ENCODE data around the gene NDUFB8.
A peak's percentile ranks its signal among the peaks of the same experiment; 100 is the strongest.
"Not testable (repeated sequence)": the region's sequence is repeated elsewhere in the genome, so short reads cannot be mapped to it uniquely, and the experiment has no call there.

NDUFB8 gene

DNA sequence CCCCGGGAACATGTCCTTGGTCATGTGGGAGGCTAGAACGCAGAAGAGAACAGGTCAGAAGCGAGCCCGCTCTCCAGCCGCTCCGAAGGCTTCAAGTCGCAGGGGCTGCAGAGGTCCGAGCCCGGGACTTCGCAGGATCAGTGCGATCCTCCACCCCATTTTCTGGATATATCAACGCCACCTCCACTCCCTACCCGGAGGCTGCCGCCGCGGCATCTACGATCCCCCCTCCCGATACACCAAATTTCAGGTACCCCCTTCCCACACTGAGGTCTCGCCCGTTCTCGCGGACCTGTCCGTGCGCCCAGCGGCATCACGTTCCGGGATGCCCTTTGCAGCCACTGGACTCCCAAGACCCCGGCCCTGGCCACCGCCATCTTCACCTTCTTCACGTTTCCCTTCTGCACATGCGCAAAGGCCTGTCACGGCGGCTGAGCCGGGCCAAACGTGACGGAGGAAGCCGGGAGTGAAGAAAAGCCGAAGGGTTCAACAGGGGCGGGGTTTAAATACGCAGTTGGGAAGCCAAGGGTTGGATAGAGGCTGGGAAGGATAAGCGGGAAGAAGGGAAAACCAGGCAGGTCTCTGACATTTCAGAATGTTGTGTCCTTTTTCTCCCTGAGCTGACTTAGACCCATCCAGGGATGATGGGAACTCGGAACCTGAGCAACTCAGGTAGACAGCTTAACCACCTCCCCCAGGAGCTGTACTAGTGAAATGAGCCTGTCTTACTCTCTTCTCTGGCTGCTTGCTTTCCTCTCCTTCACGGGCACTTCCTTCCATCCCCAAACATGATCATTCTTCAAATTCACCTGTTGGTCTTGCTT, at the start of gene NDUFB8:
Gene NDUFB8 (minus strand): TSS at position 397 of the 824 bp plus-strand sequence. CDS start 20 bp downstream, at position 377.
- DNase-seq = peak; percentile 71

DNA sequence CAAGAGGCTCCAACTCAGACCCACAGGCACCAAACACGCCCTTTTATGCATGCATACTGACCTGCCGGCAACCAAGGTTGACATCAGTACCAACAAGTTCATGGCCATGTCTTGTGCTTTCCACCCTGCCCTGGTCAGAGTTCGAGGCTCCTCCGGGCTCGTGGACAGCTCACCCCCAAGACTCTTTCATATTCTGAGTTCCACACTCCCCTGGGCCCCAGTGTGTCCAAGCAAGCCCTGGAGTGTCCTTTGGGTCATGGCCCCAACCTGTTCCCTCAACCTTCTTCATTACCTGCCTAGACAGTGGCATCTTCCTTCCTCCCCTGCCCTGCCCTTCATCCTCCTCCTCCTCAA, 46.6 kb upstream of the NDUFB8 start:
- no peak for DNase-seq

DNA sequence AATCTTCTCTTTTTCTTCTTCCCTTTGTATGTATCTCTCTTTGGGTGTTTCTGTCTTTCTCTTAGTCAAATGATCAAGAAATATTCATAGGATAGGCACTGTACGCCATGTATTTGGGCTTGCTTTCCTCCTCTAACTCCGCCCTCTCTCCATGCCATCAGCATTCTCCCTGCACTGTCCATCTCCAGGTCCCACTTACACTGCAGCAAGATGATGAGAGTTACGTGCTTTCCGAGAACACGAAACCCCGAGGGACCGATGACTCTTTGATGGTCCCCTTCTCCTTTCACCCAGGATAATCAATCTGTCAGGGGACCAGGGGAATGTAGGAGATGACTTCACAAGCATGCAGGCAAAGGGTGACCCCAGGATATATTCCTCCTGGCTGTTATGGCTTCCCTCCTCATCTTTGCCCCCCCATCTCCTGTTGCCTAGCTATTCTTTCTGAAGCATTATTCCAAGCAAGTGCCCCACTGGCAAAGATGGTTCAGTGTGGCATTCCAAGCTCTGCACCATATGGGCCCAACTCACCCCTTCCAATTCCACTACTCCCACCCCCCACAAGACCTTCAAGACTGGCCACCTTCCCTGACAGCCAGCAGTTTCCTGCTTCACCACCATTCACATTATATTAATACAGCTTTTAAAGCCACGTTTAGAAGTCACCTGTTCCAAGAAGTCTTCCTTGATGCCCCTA, 46.1 kb upstream of the NDUFB8 start:
- no peak for DNase-seq

DNA sequence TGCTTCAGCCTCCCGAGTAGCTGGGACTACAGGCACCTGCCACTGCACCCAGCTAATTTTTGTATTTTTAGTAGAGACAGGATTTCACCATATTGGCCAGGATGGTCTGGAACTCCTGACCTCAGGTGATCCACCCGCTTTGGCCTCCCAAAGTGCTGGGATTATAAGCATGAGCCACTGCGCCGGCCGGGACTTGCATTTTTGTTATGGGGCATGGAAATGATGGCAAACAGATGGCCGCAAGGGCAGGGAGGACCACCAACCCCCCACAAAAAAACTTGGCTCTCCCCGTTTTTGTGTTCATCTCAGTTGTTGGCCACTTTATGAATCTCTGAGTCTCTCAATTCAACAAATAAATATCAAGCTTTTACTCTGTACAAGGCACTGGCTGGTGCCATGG, 45.5 kb upstream of the NDUFB8 start:
- DNase-seq = not testable (repeated sequence)

DNA sequence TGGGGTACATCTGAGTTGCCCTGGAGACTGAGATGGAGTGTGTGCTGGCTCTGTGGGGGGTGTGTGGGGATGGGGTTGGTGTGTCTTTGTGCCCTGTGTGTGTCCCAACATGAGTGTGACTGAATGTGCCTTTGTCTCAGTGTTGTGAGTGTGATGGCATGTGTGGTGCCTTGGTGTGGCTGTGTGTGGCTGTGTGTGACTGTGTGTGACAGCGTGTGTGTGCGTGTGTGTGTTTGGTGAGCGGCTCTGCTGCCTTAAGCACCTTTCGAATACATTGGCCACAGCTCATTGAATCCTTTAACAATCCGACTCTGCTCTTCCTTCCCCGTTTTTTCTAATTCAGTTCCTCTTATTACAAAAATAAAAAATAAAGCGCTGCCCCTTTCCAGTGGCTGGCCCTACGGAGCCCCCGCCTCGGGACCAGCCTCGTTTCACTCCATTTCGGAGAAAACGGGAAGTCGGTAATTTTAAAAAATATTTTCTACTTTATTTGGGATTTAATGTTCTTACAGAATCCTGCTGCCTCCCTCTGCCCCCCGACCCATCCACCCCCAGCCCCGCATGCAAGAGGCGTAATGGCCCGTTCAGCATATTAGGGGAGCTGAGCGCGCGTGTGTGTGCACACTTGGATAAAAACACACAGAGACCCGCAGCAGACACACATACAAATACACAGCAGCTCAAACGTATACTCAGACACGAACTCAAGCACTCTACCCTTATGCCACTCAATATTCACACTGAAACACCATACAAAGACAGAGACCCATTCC, 41.6 kb upstream of the NDUFB8 start:
- DNase-seq = no peak

DNA sequence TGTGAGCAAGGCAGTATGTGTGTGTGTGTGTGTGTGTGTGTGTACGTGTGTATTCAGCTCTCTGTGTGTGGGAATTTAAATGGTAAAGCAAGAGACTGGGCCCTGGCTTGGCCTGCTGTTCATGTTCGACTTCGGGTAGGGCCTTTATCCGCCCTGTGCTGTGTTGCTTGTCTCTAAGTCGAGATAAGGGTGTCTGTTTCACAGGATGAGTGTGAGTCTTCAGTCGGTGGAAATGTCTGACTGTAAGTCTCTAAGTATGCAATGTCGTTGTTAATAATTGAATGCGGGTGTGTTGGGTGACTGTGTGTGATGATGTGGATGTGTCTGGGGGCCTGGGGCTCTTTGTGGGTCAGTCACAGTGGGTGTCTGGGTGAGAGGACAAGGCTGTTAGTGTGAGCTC, 40.8 kb upstream of the NDUFB8 start:
- DNase-seq = no peak

DNA sequence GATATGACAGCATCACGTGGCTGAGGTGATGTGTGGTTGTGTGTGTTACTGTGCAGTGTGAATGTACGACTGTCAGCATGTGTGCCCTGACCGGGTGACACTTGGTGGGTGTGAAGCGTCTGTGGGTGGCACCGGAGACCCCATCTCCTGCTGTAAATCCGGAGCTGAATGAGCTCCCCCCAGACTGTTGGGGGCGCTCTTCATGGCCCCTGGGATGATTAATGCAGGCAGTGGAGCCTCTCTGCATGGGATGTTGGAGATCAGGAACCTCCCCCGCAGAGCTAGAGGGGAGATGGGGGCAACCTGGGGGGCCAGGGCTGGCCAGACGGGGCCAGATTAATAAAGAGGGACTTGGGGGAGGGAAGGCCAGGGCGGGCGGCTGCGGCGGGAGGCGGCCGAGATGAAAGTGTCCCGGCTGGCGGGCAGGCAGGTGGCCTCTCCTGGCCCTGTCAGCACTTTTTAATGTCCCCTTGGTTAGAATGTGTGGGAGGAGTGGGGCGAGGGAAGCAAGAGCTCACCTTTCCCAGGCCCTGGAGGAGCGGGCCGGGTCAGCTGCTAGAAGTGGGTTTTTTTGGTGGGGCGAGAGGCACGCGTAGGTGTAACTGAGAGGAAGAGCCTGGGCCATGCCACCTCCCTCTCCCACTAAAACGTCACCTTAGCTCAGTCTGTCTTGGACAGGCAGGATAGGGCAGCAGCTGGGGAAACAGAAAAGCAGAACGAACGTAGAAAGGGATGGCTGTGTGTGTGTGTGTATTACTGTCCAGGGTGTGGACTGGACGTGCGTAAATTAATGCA, 40.2 kb upstream of the NDUFB8 start:
- no peak for DNase-seq

DNA sequence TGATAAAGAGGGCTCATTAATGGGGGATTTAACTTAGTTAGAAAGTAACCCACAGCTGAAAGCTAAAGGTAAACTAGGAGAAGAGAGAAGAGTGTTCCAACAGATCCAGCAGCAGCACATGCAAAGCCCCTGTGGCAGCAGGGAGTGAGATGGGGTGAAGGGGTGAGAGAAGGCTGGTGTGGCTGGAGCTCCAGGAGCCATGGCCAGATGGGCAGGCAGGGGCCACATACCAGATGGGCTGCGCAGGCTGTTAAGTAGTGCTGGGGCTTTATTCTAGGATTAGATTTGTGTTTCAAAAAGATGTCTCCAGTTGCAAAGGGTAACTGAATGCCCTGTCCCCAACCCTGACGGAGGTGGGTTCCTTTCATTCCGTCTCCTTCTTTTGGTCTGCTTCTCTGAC, 39.2 kb upstream of the NDUFB8 start:
- DNase-seq = no peak

DNA sequence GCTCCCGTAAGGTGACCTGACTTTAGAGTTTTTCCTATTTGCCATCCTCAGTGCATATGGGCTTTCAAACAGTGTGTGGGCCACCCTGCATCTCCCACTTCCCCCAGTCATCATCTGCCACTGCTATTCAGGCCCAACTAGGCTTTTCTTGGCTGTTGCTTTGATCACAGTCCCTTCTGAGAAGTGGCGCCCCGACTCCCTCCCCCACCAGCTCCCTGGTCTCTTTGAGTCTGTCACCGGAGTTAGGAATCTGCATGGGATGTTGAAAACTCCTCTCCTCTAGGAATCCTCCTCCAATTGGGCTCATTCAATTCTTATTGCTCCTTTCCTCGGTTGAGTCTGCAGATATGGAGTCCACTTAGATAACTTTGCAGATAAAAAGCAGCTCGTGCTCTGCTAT, 38.2 kb upstream of the NDUFB8 start:
- no peak for DNase-seq

DNA sequence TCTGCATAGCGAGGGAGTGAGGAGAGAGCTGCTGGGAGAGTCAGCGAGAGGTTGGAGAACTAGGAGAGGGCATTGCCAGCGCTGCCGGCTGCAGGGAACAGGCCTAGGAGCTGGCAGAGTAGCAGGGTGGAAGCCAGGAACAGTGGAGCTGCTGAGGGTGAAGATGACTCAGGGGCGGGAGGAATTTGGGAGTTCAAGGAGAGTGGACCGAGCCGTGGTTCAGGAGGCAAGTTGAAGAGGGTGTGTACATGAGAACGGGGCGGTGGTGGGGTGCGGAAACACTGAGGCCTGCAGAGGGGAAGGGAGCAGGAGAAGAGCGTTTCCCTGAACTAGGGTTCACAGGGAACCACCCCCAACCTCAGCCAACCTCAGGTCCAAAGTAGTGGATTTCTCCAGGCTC, 37.6 kb upstream of the NDUFB8 start:
- no peak for DNase-seq

DNA sequence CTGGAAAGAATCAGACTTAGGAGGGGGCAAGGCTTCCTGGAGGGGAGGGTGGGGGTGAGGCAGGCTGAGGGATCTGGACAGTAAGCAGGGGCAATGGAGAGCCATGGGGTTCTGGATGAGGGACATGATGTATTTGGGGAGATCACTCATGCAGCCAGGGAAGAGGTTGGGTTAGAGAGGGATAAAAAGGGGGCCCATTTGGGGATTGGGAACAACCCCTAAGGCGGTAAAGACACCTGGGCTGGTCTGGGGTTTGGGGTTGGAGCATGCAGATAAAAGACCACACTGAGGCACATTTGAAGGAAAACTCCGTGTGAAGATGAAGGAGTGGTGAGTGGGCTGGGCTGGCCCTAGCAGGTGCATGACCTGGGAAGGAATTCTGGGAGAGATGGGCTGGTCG, 36.9 kb upstream of the NDUFB8 start:
- DNase-seq = no peak

DNA sequence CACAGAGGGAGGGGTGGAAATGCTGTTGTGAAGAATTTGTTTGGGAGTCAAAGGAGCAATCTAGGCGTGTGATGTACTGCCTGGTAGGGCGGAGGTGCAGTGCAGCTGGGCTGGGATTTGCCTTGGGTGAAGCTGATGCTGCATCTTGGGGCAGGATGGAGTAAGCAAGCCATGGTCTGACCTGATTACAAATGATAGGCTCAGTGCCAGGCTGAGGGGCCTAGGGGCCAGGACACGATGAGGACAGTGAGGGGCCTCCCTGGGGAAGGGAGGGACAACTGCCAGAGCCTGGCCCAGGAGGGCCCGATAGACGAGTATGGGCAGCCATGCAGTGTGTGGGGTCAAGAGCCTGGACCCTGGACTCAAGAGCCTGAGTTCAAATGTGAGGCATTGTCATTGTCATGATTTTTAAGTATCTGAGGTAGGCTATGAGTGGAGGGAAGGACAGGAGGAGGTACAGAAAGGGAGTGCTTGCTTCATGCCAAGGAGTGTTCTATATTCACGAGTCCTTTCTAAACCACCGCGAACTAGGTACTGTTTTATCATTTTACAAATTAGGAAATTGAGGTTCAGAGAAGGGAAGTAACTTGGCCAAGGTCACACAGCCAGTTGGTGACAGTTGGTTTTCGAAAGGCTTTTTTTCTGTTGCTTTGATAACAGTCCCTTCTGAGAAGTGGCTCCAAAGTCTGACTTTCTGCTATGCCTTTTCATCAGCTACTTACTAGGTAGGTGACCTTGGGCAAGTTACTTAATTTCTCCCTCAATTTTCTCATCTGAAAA, 35.7 kb upstream of the NDUFB8 start:
- DNase-seq = no peak

DNA sequence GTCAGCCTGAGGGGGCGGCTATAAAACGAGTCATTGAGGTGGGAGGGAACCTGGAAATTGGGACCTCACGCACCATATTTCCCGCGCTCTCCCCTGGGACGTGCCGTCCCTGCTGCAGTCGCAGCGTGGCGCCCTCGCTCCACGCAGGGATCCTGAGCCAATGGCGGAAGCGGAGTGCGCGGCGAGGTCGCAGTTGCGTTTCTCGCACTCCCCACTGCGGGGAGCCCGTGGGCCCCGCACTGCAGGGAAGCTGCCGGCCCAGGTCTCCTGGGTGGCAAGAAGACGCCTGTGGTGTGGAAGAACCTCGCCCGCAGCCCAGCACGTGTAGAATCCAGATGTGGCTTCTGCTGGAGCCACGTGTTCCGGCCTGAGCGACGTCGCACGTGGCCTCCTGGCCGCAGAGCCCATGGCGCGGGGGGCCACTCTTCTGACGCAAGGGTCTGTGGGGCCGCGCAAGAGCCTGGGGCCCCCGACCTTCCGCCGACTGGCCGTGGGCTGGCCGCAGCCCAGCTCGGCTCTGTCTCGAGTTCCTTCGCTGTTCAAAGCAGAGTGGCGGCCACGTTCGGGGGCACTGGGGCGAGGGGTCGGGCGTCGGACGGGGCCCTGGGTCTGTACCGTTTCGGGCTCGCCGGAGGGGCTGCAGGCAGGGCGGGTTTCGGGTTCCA, 32.5 kb upstream of the NDUFB8 start:
- DNase-seq = no peak

DNA sequence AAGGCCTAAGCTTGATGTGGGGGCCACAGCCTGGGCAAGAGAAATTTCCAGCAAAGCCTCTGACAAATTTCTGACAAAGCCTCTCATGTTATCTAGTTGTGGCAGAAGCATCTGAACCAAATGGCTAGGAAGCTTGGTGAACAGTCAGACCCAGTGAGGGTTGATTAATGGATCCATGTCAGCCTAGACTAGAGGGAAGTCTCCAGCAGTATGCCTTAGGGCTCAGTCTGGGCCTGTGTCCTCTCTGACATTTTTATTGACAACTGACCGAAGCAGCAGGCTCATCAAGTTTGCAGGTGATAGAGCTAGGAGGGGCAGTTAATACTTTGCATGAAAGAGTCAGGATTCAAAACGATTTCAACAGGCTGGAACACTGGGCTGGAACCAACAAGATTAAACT, 31.3 kb upstream of the NDUFB8 start:
- no peak for DNase-seq

DNA sequence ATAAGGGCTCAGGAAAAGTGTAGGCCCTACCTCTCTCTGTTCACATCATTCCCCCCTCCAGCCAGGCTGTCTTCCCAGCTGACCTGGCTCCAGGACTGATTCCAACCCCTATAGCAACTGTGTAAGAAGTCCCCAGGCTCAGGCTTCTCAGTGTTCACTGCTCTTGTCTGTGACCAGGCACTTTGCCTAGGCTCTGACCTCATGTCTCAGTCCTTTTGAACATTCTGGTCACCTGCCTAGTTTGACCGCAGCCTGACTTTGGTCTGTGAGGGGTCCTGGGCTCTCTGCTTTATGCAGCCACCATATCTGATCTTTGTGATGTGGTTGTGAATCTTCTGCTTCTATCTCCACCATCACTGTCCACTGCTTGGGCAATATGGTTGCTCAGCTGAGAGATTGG, 30.6 kb upstream of the NDUFB8 start:
- no peak for DNase-seq

DNA sequence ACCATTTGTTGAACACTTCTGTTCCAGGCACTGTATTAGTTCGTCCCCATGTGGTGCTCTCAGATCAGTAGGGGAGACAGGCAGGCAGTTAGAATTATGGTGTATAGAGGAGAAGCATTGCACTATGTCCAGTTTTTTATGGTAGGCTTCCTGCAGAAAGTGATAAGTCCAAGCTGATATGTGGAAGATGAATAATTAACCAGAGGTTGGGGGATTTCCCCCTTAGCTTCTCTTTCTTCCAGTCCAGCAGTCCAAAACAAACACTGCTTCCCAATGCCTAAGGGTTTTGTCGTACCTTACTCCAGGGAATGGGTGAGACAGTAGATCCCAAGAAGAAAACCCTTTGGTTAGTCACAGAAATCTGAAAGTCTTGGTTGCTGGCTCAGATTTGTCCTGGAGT, 25.2 kb upstream of the NDUFB8 start:
- DNase-seq = no peak

DNA sequence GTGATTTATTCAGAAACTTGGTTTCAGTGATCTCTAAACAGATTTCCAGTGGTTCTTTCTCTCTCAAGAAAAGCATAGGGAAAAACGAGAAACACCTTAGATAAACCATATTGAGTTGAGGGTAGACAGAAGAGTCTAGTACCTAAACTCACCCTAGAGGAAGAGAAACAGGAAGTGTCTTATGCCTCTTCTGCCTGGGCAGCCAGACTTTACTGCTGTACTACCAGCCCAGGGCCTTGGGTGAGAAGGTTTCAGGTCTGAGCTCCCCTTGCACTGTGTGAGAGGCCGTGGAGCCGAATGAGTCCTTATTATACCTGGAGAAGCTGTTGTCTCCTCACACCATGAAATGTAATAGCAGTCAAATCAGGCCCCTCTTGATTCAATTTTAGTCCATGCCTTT, 24.3 kb upstream of the NDUFB8 start:
- DNase-seq = no peak

DNA sequence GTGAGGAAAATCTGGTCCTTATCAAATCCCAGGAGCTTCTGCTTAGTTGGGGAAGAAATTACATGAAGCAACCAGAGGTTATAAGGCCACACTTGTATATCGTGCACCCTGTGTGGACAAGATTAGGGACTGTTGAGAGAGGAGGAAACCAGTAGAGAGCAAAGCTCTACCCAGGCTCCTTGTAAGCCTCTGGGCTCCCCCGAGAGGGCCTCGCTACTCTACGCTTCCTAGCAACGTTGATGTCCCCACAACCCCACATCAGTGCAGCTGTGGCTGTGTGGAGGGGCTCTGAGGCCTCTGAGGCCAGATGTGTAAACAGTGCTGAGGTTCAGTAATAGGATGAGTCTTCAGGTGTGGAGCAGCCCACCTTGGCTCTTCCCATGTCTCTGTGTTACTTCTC, 22.1 kb upstream of the NDUFB8 start:
- no peak for DNase-seq

DNA sequence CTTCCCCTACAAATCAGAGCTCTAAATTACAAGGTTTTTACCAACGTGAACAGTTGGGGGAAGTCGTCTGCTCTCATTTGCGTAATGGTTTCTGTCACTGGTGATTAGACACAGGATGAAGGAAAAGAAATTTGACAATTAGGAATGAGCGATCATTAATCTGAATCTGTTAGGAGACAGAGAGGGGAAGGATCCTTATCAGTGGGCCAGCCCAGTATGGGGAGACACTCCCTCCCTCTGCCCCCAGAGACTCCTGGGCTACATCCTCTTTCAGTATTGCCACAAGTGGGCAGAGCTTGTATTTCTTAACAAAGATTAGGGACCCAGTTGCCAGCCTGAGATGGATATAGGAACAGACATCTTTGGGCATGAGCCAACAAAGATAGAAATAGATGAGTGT, 21.5 kb upstream of the NDUFB8 start:
- no peak for DNase-seq

DNA sequence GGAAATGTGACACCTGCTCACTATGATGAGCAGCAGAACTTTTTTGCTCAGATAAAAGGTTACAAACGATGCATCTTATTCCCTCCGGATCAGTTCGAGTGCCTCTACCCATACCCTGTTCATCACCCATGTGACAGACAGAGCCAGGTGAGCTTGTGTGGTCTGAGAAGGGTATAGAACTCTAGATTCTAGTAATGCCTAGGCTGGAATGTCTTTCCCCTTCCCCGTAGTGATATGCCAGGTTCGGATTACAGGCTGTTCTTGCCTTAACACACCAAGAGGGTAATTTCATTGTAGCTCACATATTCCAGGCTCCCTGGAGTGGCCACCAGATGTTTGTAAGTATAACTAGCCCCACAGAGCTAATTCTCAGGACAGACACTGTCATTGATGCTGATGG, 15.3 kb upstream of the NDUFB8 start:
- no peak for DNase-seq

DNA sequence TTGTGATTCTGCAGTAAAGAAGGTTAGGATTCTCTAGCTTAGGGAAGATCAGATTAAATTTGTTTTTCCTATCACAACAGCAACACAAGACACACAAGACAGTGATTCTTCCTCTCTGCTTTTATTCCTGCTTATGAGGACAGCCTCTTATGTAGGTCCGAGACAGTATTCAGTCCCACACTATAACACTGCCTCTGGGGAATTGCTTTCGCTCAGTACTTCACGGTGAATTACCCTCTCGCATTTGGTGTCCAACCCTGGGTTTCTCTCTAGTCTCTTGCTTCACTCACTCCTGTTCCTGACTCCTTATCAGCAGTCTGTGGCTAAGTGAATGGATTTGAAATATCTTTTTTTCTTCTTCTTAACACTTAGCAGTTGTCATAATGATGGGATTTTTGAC, 7.8 kb upstream of the NDUFB8 start:
- DNase-seq = no peak

All from NCI-H510A (cell line).